Small intestine (tissue), 7 donors: ENCODE results near the gene CYTL1. TPM values are rescaled to one million over a fixed set of nuclear protein-coding genes. Genes with fewer than 3 reads are reported as not detected.
"Not testable (repeated sequence)": the region's sequence is repeated elsewhere in the genome, so short reads cannot be mapped to it uniquely, and the experiment has no call there.

ENCODE experiments used
- DNase-seq, 2 donors: peaks; one replicate each; pipeline versions ENCODE4 v3.0.0 to v3.0.0-alpha.2; 2013
- FAIRE-seq: peaks from 2 replicates; lab custom pipeline; 2012; peaks lifted over from hg19 to GRCh38; lab: Jason Lieb, UNC
- H3K27ac ChIP-seq, 3 donors: one replicate each; pipeline ENCODE4 v1.5.1; 2013; ENCODE audit warnings: low read length in 2 of 3, mild to moderate bottlenecking in 2 of 3, control low read depth in 1 of 3, inconsistent platforms in 1 of 3, low read depth in 1 of 3, moderate library complexity in 1 of 3
- H3K27me3 ChIP-seq, 3 donors: one replicate each; pipeline ENCODE4 v1.6.1; 2013; ENCODE audit warnings: low read length in 3 of 3, inconsistent platforms in 1 of 3; ENCODE audit not compliant: control insufficient read depth in 3 of 3, insufficient read depth in 3 of 3
- H3K36me3 ChIP-seq, 3 donors: one replicate each; pipeline ENCODE4 v1.6.1; 2013; ENCODE audit warnings: low read length in 3 of 3, inconsistent platforms in 1 of 3, low read depth in 1 of 3, mild to moderate bottlenecking in 1 of 3, moderate library complexity in 1 of 3; ENCODE audit not compliant: control insufficient read depth in 3 of 3, insufficient read depth in 2 of 3
- H3K4me1 ChIP-seq, 3 donors: one replicate each; pipeline ENCODE4 v1.6.1; 2013; ENCODE audit warnings: low read length in 2 of 3, inconsistent platforms in 1 of 3, low read depth in 1 of 3, mild to moderate bottlenecking in 1 of 3, moderate library complexity in 1 of 3; ENCODE audit not compliant: control insufficient read depth in 3 of 3, insufficient read depth in 2 of 3
- H3K4me3 ChIP-seq, 3 donors: one replicate each; pipeline ENCODE4 v1.5.1; 2013; ENCODE audit warnings: low read length in 3 of 3, control low read depth in 1 of 3, inconsistent platforms in 1 of 3, low read depth in 1 of 3, mild to moderate bottlenecking in 1 of 3, moderate library complexity in 1 of 3
- H3K9me3 ChIP-seq, 2 donors: one replicate each; pipeline ENCODE4 v1.6.1; 2013; ENCODE audit warnings: low read depth in 1 of 2, low read length in 1 of 2; ENCODE audit not compliant: control insufficient read depth in 2 of 2, insufficient read depth in 1 of 2
- WGBS, 3 donors: extraction: QIAGEN DNeasy Blood & Tissue Kit; methylation state at CpG; one replicate each; pipeline ENCODE4 v1.1.7; 2013; 5-methylcytosine and 5-hydroxymethylcytosine counted together
- polyA plus RNA-seq, 4 donors: library from polyadenylated mRNA; stranded (reverse) in 3 of 4; unstranded in 1 of 4; fragments of 200-250 nt in 3 of 4; fragments of 120-200 nt in 1 of 4; gene quantifications; one replicate each; pipeline versions ENCODE4 v1.2.1 to v1.2.3, GENCODE V29; 2013
- donor health status: healthy with polysubstance abuse.
- donor health status: control.
- donor health status: control.
- donor health status: Bipolar disorder and iron deficiency.
- donor health status: healthy.

Gene CYTL1
- polyA plus RNA-seq, 4 donors, result 0.36 to 4.0 (median 0.81) TPM; not detected in 1

- no peak for FAIRE-seq
- DNase-seq, result no peak
- Histone ChIP-seq H3K9me3 (no peaks in the 10 kb centered on the region), H3K4me3 (no peak overlapping the region), H3K36me3 (no peaks in the 10 kb centered on the region), H3K27me3 (no peaks in the 10 kb centered on the region), H3K27ac (no peak overlapping the region), H3K4me1 (no peaks in the 10 kb centered on the region)
- 76 to 96% (median 85%) methylated on average over 3 of the region's 3 CpGs for WGBS, 3 donors
Observed at GRCh38 chr4:5003918-5004317, 15.3 kb downstream of the CYTL1 start.

GRCh38 chr4:5003372-5003857, 15.8 kb downstream of the CYTL1 start:
- no peaks in the 10 kb centered on the region for H3K4me1 ChIP-seq
- no peak overlapping the region for H3K4me3 ChIP-seq
- DNase-seq, result no peak
- no peak for FAIRE-seq
- H3K36me3 ChIP-seq, result no peaks in the 10 kb centered on the region
- WGBS, 3 donors, result 26 to 49% (median 28%) methylated on average over 9 of the region's 9 CpGs
- no peaks in the 10 kb centered on the region for H3K27me3 ChIP-seq
- no peaks in the 10 kb centered on the region for H3K9me3 ChIP-seq
- H3K27ac ChIP-seq, result no peak overlapping the region

DNA sequence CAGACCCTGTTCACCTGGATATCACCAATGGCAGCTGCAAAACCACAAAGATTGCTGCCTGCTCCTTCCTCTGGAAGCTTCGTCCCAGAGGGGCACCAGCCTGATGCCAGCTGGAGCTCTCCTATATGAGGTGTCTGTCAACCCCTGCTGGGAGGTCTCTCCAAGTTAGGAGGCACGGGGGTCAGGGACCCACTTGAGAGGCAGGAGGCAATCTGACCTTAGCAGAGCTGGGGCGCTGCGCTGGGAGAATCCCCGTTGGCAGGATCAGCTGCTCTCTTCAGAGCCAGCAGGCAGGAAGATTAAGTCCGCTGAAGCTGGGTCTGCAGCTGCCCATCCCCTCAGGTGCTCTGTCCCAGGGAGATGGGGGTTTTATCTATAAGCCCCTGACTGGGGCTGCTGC, 17.6 kb downstream of the CYTL1 start:
- WGBS, 3 donors, result 71 to 74% (median 72%) methylated on average over 6 of the region's 6 CpGs
- not testable (repeated sequence) for H3K36me3 ChIP-seq, H3K27ac ChIP-seq, FAIRE-seq, H3K4me1 ChIP-seq, H3K9me3 ChIP-seq, H3K27me3 ChIP-seq, H3K4me3 ChIP-seq, DNase-seq

DNA sequence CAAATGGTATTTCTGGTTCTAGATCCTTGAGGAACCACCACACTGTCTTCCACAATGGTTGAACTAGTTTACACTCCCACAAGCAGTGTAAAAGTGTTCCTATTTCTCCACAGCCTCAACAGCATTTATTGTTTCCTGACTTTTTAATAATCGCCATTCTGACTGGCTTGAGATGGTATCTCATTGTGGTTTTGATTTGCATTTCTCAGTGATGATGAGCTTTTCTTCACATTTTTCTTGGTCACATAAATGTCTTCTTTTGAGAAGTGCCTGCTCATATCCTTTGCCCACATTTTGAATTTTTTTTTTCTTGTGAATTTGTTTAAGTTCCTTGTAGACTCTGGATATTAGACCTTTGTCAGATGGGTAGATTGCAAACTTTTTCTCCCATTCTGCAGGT, 22.3 kb downstream of the CYTL1 start:
- WGBS, 3 donors, result 69 to 80% (median 76%) methylated on average over 1 of the region's 1 CpG

GRCh38 chr4:4995908-4996265, 23.4 kb downstream of the CYTL1 start:
- no peaks in the 10 kb centered on the region for H3K36me3 ChIP-seq
- no peak overlapping the region for H3K27ac ChIP-seq
- 23 to 50% (median 38%) methylated on average over 8 of the region's 8 CpGs for WGBS, 3 donors
- H3K27me3 ChIP-seq, result peaks cover 0 to 3% (median 0%) of the 10 kb centered on the region in 3 donors
- no peak for DNase-seq
- H3K4me3 ChIP-seq, result no peak overlapping the region
- no peak for FAIRE-seq
- no peaks in the 10 kb centered on the region for H3K9me3 ChIP-seq
- no peaks in the 10 kb centered on the region for H3K4me1 ChIP-seq

More for the DNA sequence above, 22.3 kb downstream of the CYTL1 start:
- H3K4me3 ChIP-seq, DNase-seq, H3K36me3 ChIP-seq, H3K27me3 ChIP-seq, FAIRE-seq, H3K9me3 ChIP-seq, H3K27ac ChIP-seq, H3K4me1 ChIP-seq: not testable (repeated sequence)

- Histone ChIP-seq H3K4me1 (no peaks in the 10 kb centered on the region), H3K9me3 (no peaks in the 10 kb centered on the region), H3K27ac (no peak overlapping the region), H3K4me3 (no peak overlapping the region), H3K27me3 (peaks cover 0 to 3% (median 0%) of the 10 kb centered on the region in 3 donors), H3K36me3 (no peaks in the 10 kb centered on the region)
- DNase-seq (peak; percentile 53 to 54), FAIRE-seq (no peak)
- 21 to 25% (median 25%) methylated on average over 22 of the region's 22 CpGs for WGBS, 3 donors
Observed at GRCh38 chr4:4995103-4995907, 24.0 kb downstream of the CYTL1 start.

DNA sequence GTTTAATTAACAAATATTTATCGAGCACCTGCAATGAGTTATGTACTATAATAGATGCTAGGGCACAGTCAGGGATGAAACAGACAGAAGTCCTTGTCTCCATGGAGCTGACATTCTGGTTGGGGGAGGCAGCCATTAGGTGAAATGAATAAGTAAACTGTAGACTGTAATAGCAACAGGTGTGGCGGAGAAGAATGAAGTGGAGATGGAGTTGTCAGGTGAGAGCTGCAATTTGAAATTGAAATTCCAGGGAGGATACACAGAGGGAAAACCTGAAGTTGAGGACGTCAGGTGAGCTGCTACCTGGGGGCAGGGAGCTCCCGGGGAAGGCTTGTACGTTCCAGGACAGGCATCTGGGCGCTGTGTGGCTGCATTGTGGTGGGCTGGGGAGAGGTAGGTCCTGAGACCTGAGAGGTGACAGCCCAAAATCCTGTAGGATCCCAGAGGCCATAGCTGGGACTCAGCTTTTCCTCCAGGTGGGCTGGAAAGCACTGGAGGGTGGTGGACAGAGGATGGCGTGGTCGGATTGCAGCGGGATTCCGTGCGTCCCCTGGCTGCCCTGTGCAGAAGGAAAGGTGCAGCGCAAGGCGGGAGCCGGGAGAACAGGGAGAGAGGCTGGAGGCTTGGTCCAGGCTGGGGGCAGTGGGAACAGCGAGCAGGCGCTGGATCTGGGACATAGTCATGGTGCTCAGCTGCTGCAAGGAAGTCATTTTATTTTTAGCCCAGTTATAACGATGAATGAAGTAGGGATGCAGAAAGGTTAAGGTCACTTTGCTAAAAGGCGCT, 24.8 kb downstream of the CYTL1 start:
- Histone ChIP-seq H3K27me3 (peaks cover 0 to 3% (median 0%) of the 10 kb centered on the region in 3 donors), H3K4me1 (no peaks in the 10 kb centered on the region), H3K27ac (no peak overlapping the region), H3K4me3 (no peak overlapping the region), H3K36me3 (no peaks in the 10 kb centered on the region), H3K9me3 (no peaks in the 10 kb centered on the region)
- FAIRE-seq (no peak), DNase-seq (no peak)
- 70 to 72% (median 71%) methylated on average over 18 of the region's 18 CpGs for WGBS, 3 donors

GRCh38 chr4:4992833-4993232, 26.4 kb downstream of the CYTL1 start:
- FAIRE-seq (no peak), DNase-seq (no peak)
- no peaks in the 10 kb centered on the region for H3K9me3 ChIP-seq
- 84 to 86% (median 85%) methylated on average over 5 of the region's 5 CpGs for WGBS, 3 donors
- H3K4me3 ChIP-seq, result no peak overlapping the region
- H3K4me1 ChIP-seq, result no peaks in the 10 kb centered on the region
- no peaks in the 10 kb centered on the region for H3K36me3 ChIP-seq
- H3K27me3 ChIP-seq, result peaks cover 0 to 3% (median 0%) of the 10 kb centered on the region in 3 donors
- no peak overlapping the region for H3K27ac ChIP-seq
